MM.1S (cell line): ENCODE results near the gene PKD1.

Source experiments
- CTCF ChIP-seq: fragments of 300-600 bp; sonication (generic); IDR thresholded peaks from 2 replicates; pipeline ENCODE4 v1.5.1; 2016; ENCODE audit warnings: antibody characterized with exemption, low read length, mixed read lengths
- EZH2 ChIP-seq: fragments of 300-600 bp; sonication (generic); optimal IDR thresholded peaks from 2 replicates; pipeline ENCODE3; 2017; ENCODE audit warnings: low read depth, mild to moderate bottlenecking, antibody characterized with exemption, low read length, mixed read lengths
- EZH2phosphoT487 ChIP-seq: fragments of 300-600 bp; sonication (generic); IDR thresholded peaks from 2 replicates; pipeline ENCODE4 v1.6.1; 2018; ENCODE audit warnings: antibody characterized with exemption, low read length

GRCh38 chr16:2150418-2151187, 14.9 kb upstream of the PKD1 start:
- TF ChIP-seq EZH2 = no peak
- no peak for TF ChIP-seq CTCF
- no peak for TF ChIP-seq EZH2phosphoT487
